ENCODE measurements around the gene SLC34A1.

- no peak for TF ChIP-seq POLR2AphosphoS5 (IDR thresholded peaks at IDR 0.05; ENCODE audit: low read depth, low read length)
- TF ChIP-seq MXD4 (CRISPR knock-in tag; IDR thresholded peaks at IDR 0.05) = no peak
Measured at GRCh38 chr5:177358370-177358819, 25.8 kb upstream of the SLC34A1 start.
